Measurements from ENCODE around the gene DNAH8. TPM values are rescaled to one million over a fixed set of nuclear protein-coding genes. Genes with fewer than 3 reads are reported as not detected.

DNAH8 gene
- total and polyA plus RNA-seq, 4 experiments from 2014 or later = 0.04 to 0.17 (median 0.09) TPM; not detected in 1

- DNase-seq = no peak
- H3K27me3 Mint-ChIP-seq = peaks cover 8 to 15% of the 10 kb centered on the region in 2 donors
- no peak overlapping the region for H3K27ac Mint-ChIP-seq
- H3K4me3 Mint-ChIP-seq = no peak overlapping the region
- no peaks in the 10 kb centered on the region for H3K4me1 Mint-ChIP-seq
- peaks cover 0 to 2% (median 0%) of the 10 kb centered on the region in 8 donors for H3K9me3 Mint-ChIP-seq
- ChIA-PET CTCF (ENCODE audit: partially characterized antibody) (interaction anchor here (0.6 kb wide), 1 partner anchor 1064 kb away, joined by 3 read pairs; no protein-coding TSS in a partner anchor), POLR2A (ENCODE audit: partially characterized antibody) (no interaction called here)
- H3K36me3 ChIP-seq (ENCODE audit: insufficient read depth, low read length) = no peaks in the 10 kb centered on the region
- H3K27ac ChIP-seq (ENCODE audit: low read depth, low read length) = no peak overlapping the region
- no peaks in the 10 kb centered on the region for H3K9me3 ChIP-seq (ENCODE audit: control insufficient read depth in 1 of 2, low read length in 2 of 2)
- no peaks in the 10 kb centered on the region for H3K36me3 Mint-ChIP-seq
- no peaks in the 10 kb centered on the region for H3K4me1 ChIP-seq (ENCODE audit: insufficient read depth, low read length)
- H3K4me3 ChIP-seq (ENCODE audit: low read length in 2 of 2) = no peak overlapping the region
- intact Hi-C loops (cut with micrococcal nuclease) = no loop called here
- no peaks in the 10 kb centered on the region for H3K27me3 ChIP-seq (ENCODE audit: insufficient read depth, low read length)
Measured at GRCh38 chr6:38856492-38856891, 141.4 kb downstream of the DNAH8 start.

GRCh38 chr6:38857815-38858214 lies 142.7 kb downstream of the DNAH8 start:
- H3K27ac Mint-ChIP-seq = no peak overlapping the region
- Histone ChIP-seq H3K4me3 (ENCODE audit: low read length in 2 of 2) (no peak overlapping the region), H3K27ac (ENCODE audit: low read depth, low read length) (no peak overlapping the region), H3K4me1 (ENCODE audit: insufficient read depth, low read length) (no peaks in the 10 kb centered on the region), H3K36me3 (ENCODE audit: insufficient read depth, low read length) (no peaks in the 10 kb centered on the region), H3K9me3 (ENCODE audit: control insufficient read depth in 1 of 2, low read length in 2 of 2) (no peaks in the 10 kb centered on the region), H3K27me3 (ENCODE audit: insufficient read depth, low read length) (no peaks in the 10 kb centered on the region)
- no peaks in the 10 kb centered on the region for H3K36me3 Mint-ChIP-seq
- H3K9me3 Mint-ChIP-seq = no peaks in the 10 kb centered on the region
- intact Hi-C loops (cut with micrococcal nuclease) = no loop called here
- POLR2A ChIA-PET (ENCODE audit: partially characterized antibody) = no interaction called here
- H3K27me3 Mint-ChIP-seq = peaks cover 7 to 15% of the 10 kb centered on the region in 2 donors
- no peak for DNase-seq
- H3K4me3 Mint-ChIP-seq = no peak overlapping the region
- CTCF ChIA-PET (ENCODE audit: partially characterized antibody) = no interaction called here
- no peaks in the 10 kb centered on the region for H3K4me1 Mint-ChIP-seq

- no peaks in the 10 kb centered on the region for H3K4me1 Mint-ChIP-seq
- H3K27ac Mint-ChIP-seq = no peak overlapping the region
- H3K27me3 Mint-ChIP-seq = peaks cover 7 to 14% of the 10 kb centered on the region in 2 donors
- Histone ChIP-seq H3K27me3 (ENCODE audit: insufficient read depth, low read length) (no peaks in the 10 kb centered on the region), H3K27ac (ENCODE audit: low read depth, low read length) (no peak overlapping the region), H3K4me3 (ENCODE audit: low read length in 2 of 2) (no peak overlapping the region), H3K4me1 (ENCODE audit: insufficient read depth, low read length) (no peaks in the 10 kb centered on the region), H3K36me3 (ENCODE audit: insufficient read depth, low read length) (no peaks in the 10 kb centered on the region), H3K9me3 (ENCODE audit: control insufficient read depth in 1 of 2, low read length in 2 of 2) (no peaks in the 10 kb centered on the region)
- no peaks in the 10 kb centered on the region for H3K9me3 Mint-ChIP-seq
- ChIA-PET POLR2A (ENCODE audit: partially characterized antibody) (no interaction called here), CTCF (ENCODE audit: partially characterized antibody) (interaction anchor here (1.3 kb wide), 1 partner anchor 11 kb away, joined by 3 read pairs; no protein-coding TSS in a partner anchor)
- H3K4me3 Mint-ChIP-seq = no peak overlapping the region
- intact Hi-C loops (cut with micrococcal nuclease) = no loop called here
- DNase-seq = no peak
- H3K36me3 Mint-ChIP-seq = no peaks in the 10 kb centered on the region
Measured at GRCh38 chr6:38860041-38860440, 144.9 kb downstream of the DNAH8 start.

- Mint-ChIP-seq H3K36me3 (no peaks in the 10 kb centered on the region), H3K9me3 (no peaks in the 10 kb centered on the region), H3K4me1 (no peaks in the 10 kb centered on the region), H3K27me3 (peaks cover 1 to 12% of the 10 kb centered on the region in 2 donors), H3K27ac (no peak overlapping the region), H3K4me3 (no peak overlapping the region)
- CTCF ChIA-PET (ENCODE audit: partially characterized antibody) = interaction anchor here (1.7 kb wide), 1 partner anchor 11 kb away, joined by 9 read pairs; no protein-coding TSS in a partner anchor
- H3K27ac ChIP-seq (ENCODE audit: low read depth, low read length) = no peak overlapping the region
- no peaks in the 10 kb centered on the region for H3K4me1 ChIP-seq (ENCODE audit: insufficient read depth, low read length)
- no peaks in the 10 kb centered on the region for H3K9me3 ChIP-seq (ENCODE audit: control insufficient read depth in 1 of 2, low read length in 2 of 2)
- intact Hi-C loops (cut with micrococcal nuclease) = no loop called here
- no peaks in the 10 kb centered on the region for H3K36me3 ChIP-seq (ENCODE audit: insufficient read depth, low read length)
- DNase-seq = no peak
- H3K27me3 ChIP-seq (ENCODE audit: insufficient read depth, low read length) = no peaks in the 10 kb centered on the region
- POLR2A ChIA-PET (ENCODE audit: partially characterized antibody) = no interaction called here
- no peak overlapping the region for H3K4me3 ChIP-seq (ENCODE audit: low read length in 2 of 2)
Measured at GRCh38 chr6:38861926-38862401, 146.9 kb downstream of the DNAH8 start.

GRCh38 chr6:38865521-38866174 lies 150.5 kb downstream of the DNAH8 start:
- no peak for DNase-seq
- no peaks in the 10 kb centered on the region for H3K27me3 ChIP-seq (ENCODE audit: insufficient read depth, low read length)
- no peak overlapping the region for H3K4me3 Mint-ChIP-seq
- no peaks in the 10 kb centered on the region for H3K9me3 Mint-ChIP-seq
- no peaks in the 10 kb centered on the region for H3K4me1 ChIP-seq (ENCODE audit: insufficient read depth, low read length)
- no peaks in the 10 kb centered on the region for H3K36me3 Mint-ChIP-seq
- no peak overlapping the region for H3K4me3 ChIP-seq (ENCODE audit: low read length in 2 of 2)
- no peak overlapping the region for H3K27ac Mint-ChIP-seq
- H3K36me3 ChIP-seq (ENCODE audit: insufficient read depth, low read length) = no peaks in the 10 kb centered on the region
- ChIA-PET POLR2A (ENCODE audit: partially characterized antibody) (no interaction called here), CTCF (ENCODE audit: partially characterized antibody) (interaction anchor here (0.9 kb wide), 1 partner anchor 7 kb away, joined by 3 read pairs; no protein-coding TSS in a partner anchor)
- intact Hi-C loops (cut with micrococcal nuclease) = no loop called here
- H3K27me3 Mint-ChIP-seq = peaks cover 0 to 5% of the 10 kb centered on the region in 2 donors
- H3K9me3 ChIP-seq (ENCODE audit: control insufficient read depth in 1 of 2, low read length in 2 of 2) = no peaks in the 10 kb centered on the region
- no peaks in the 10 kb centered on the region for H3K4me1 Mint-ChIP-seq
- no peak overlapping the region for H3K27ac ChIP-seq (ENCODE audit: low read depth, low read length)

GRCh38 chr6:38867726-38868125 lies 152.6 kb downstream of the DNAH8 start:
- Mint-ChIP-seq H3K27ac (no peak overlapping the region), H3K4me1 (peaks cover 2 to 5% (median 3%) of the 10 kb centered on the region in 4 donors), H3K27me3 (peaks cover 1 to 5% of the 10 kb centered on the region in 2 donors), H3K36me3 (no peaks in the 10 kb centered on the region), H3K4me3 (no peak overlapping the region), H3K9me3 (no peaks in the 10 kb centered on the region)
- POLR2A ChIA-PET (ENCODE audit: partially characterized antibody) = no interaction called here
- CTCF ChIA-PET (ENCODE audit: partially characterized antibody) = interaction anchor here (2.2 kb wide), 1 partner anchor 435 kb away, joined by 8 read pairs; no protein-coding TSS in a partner anchor
- Histone ChIP-seq H3K4me3 (ENCODE audit: low read length in 2 of 2) (no peak overlapping the region), H3K9me3 (ENCODE audit: control insufficient read depth in 1 of 2, low read length in 2 of 2) (no peaks in the 10 kb centered on the region), H3K36me3 (ENCODE audit: insufficient read depth, low read length) (no peaks in the 10 kb centered on the region), H3K27me3 (ENCODE audit: insufficient read depth, low read length) (no peaks in the 10 kb centered on the region), H3K4me1 (ENCODE audit: insufficient read depth, low read length) (peaks cover 8% of the 10 kb centered on the region), H3K27ac (ENCODE audit: low read depth, low read length) (no peak overlapping the region)
- intact Hi-C loops (cut with micrococcal nuclease) = no loop called here
- no peak for DNase-seq

GRCh38 chr6:38871741-38872568 lies 156.8 kb downstream of the DNAH8 start:
- Mint-ChIP-seq H3K36me3 (no peaks in the 10 kb centered on the region), H3K9me3 (no peaks in the 10 kb centered on the region), H3K4me3 (no peak overlapping the region), H3K4me1 (peaks cover 19 to 37% (median 27%) of the 10 kb centered on the region in 4 donors), H3K27me3 (peaks cover 1% of the 10 kb centered on the region in 2 donors), H3K27ac (no peak overlapping the region)
- H3K27me3 ChIP-seq (ENCODE audit: insufficient read depth, low read length) = no peaks in the 10 kb centered on the region
- peak; percentile 32 to 63 (median 52) for DNase-seq
- no peak overlapping the region for H3K4me3 ChIP-seq (ENCODE audit: low read length in 2 of 2)
- H3K4me1 ChIP-seq (ENCODE audit: insufficient read depth, low read length) = peaks cover 37% of the 10 kb centered on the region
- intact Hi-C loops (cut with micrococcal nuclease) = loop anchor here (1.0 kb wide), 5 partner anchors 61 to 438 kb away; no protein-coding TSS in a partner anchor
- H3K36me3 ChIP-seq (ENCODE audit: insufficient read depth, low read length) = no peaks in the 10 kb centered on the region
- H3K27ac ChIP-seq (ENCODE audit: low read depth, low read length) = no peak overlapping the region
- POLR2A ChIA-PET (ENCODE audit: partially characterized antibody) = no interaction called here
- no peaks in the 10 kb centered on the region for H3K9me3 ChIP-seq (ENCODE audit: control insufficient read depth in 1 of 2, low read length in 2 of 2)
- CTCF ChIA-PET (ENCODE audit: partially characterized antibody) = interaction anchor here (0.8 to 7.8 kb wide), 22 partner anchors 7 to 449 kb away, joined by 3 to 146 read pairs (median 4); no protein-coding TSS in a partner anchor

All from CD4-positive, alpha-beta memory T cell (primary cell).